Testis (tissue), 2 donors: ENCODE measurements around the gene EHF.

Experiments used
- CTCF ChIP-seq, 3 experiments: fragments of 450-650 bp in 2 of 3; fragments of 200-600 bp in 1 of 3; sonication (generic) in 1 of 3; IDR thresholded peaks; one replicate each; pipeline ENCODE4 v1.5.1; 2016 to 2019; ENCODE audit warnings: antibody characterized with exemption in 3 of 3, mild to moderate bottlenecking in 2 of 3, moderate library complexity in 1 of 3
- POLR2A ChIP-seq: fragments of 450-650 bp; IDR thresholded peaks from one replicate; pipeline ENCODE4 v1.6.1; 2017; ENCODE audit warnings: antibody characterized with exemption, mild to moderate bottlenecking, moderate library complexity

GRCh38 chr11:34604145-34604544 lies 16.7 kb upstream of the EHF start:
- TF ChIP-seq CTCF (IDR thresholded peaks at IDR 0.05): no peak
- TF ChIP-seq POLR2A: no peak
